ENCODE results near the gene AEN. TPM values are rescaled to one million over a fixed set of nuclear protein-coding genes. Genes with fewer than 3 reads are reported as not detected.

The AEN gene
- total RNA-seq, 1 experiment from 2014 or later: 67.6 TPM

- H3K27me3 Mint-ChIP-seq (ENCODE audit: insufficient read depth, unreplicated experiment): no peaks in the 10 kb centered on the region
- H3K4me1 Mint-ChIP-seq (ENCODE audit: insufficient read depth, unreplicated experiment): peaks cover 46% of the 10 kb centered on the region
- TF ChIP-seq, protein P1, sequence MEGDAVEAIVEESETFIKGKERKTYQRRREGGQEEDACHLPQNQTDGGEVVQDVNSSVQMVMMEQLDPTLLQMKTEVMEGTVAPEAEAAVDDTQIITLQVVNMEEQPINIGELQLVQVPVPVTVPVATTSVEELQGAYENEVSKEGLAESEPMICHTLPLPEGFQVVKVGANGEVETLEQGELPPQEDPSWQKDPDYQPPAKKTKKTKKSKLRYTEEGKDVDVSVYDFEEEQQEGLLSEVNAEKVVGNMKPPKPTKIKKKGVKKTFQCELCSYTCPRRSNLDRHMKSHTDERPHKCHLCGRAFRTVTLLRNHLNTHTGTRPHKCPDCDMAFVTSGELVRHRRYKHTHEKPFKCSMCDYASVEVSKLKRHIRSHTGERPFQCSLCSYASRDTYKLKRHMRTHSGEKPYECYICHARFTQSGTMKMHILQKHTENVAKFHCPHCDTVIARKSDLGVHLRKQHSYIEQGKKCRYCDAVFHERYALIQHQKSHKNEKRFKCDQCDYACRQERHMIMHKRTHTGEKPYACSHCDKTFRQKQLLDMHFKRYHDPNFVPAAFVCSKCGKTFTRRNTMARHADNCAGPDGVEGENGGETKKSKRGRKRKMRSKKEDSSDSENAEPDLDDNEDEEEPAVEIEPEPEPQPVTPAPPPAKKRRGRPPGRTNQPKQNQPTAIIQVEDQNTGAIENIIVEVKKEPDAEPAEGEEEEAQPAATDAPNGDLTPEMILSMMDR (IDR thresholded peaks at IDR 0.05; ENCODE audit: unreplicated experiment): no peak
- no peaks in the 10 kb centered on the region for H3K36me3 Mint-ChIP-seq (ENCODE audit: insufficient read depth, unreplicated experiment)
- no peaks in the 10 kb centered on the region for H3K9me3 Mint-ChIP-seq (ENCODE audit: unreplicated experiment)
- CTCF ChIA-PET: interaction anchor here (0.6 to 1.1 kb wide), 3 partner anchors 86 to 396 kb away, joined by 4 to 6 read pairs (median 4); no protein-coding TSS in a partner anchor
- intact Hi-C loops (cut with micrococcal nuclease): no loop called here
- no peak overlapping the region for H3K4me3 Mint-ChIP-seq (ENCODE audit: unreplicated experiment)
- no peak overlapping the region for H3K27ac Mint-ChIP-seq (ENCODE audit: low read depth, unreplicated experiment)
- no peak for DNase-seq (ENCODE audit: unreplicated experiment)
- POLR2A ChIA-PET: interaction anchor here (1.0 to 1.9 kb wide), 2 partner anchors 22 to 362 kb away, joined by 4 to 6 read pairs; partner anchors contain the start of gene ISG20
- no TSS peak for BruUV-seq (replicated peaks)
Observed at GRCh38 chr15:88661041-88661700, 40.0 kb downstream of the AEN start.

DNA sequence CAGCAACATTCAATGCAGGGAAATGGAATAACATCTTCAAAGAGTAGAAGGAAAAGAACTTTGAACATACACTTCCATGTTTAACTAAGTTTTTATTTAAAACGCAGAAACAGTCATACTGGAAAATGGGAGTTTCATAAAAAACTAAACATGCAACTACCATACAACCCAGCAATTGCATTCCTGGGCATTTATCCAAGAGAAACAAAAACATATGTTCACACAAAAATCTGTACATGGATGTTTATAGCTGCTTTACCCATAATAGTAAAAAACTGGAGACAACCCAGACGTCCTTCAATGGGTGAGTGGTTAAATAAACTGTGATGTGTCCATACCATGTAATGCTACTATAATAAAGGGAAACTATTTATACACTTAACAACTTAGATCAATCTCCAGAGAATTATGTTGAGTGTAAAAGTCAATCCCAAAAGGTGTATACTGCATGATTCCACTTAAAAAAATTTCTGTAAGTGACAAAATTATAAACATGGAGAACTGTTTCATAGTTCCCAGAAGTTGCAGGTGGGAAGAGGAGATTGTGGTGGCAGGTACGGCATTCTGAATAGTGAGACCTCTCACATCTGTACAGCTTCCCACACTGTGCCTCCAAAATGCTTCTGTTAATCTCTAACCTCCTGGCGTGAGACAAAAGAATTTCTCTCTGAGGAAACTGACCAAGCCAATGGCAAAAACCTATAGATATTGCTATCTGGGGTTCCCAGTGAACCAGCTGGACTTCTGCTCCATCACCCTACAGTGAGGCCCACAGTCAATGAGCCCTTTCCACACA, 40.8 kb downstream of the AEN start:
- no TSS peak for BruUV-seq (replicated peaks)
- H3K9me3 Mint-ChIP-seq (ENCODE audit: unreplicated experiment): no peaks in the 10 kb centered on the region
- H3K4me3 Mint-ChIP-seq (ENCODE audit: unreplicated experiment): no peak overlapping the region
- H3K36me3 Mint-ChIP-seq (ENCODE audit: insufficient read depth, unreplicated experiment): no peaks in the 10 kb centered on the region
- H3K27ac Mint-ChIP-seq (ENCODE audit: low read depth, unreplicated experiment): no peak overlapping the region
- CTCF ChIA-PET: interaction anchor here (0.6 to 1.1 kb wide), 3 partner anchors 86 to 396 kb away, joined by 4 to 6 read pairs (median 4); no protein-coding TSS in a partner anchor
- POLR2A ChIA-PET: interaction anchor here (1.9 kb wide), 1 partner anchor 23 kb away, joined by 6 read pairs; the partner anchor contains the start of gene ISG20
- TF ChIP-seq, protein P1 (IDR thresholded peaks at IDR 0.05; ENCODE audit: unreplicated experiment): no peak
- H3K4me1 Mint-ChIP-seq (ENCODE audit: insufficient read depth, unreplicated experiment): peaks cover 46% of the 10 kb centered on the region
- DNase-seq (ENCODE audit: unreplicated experiment): no peak
- intact Hi-C loops (cut with micrococcal nuclease): no loop called here
- H3K27me3 Mint-ChIP-seq (ENCODE audit: insufficient read depth, unreplicated experiment): no peaks in the 10 kb centered on the region

- H3K4me1 Mint-ChIP-seq (ENCODE audit: insufficient read depth, unreplicated experiment): peaks cover 36% of the 10 kb centered on the region
- no peak overlapping the region for H3K4me3 Mint-ChIP-seq (ENCODE audit: unreplicated experiment)
- ChIA-PET POLR2A (no interaction called here), CTCF (interaction anchor here (0.7 to 1.2 kb wide), 2 partner anchors 12 to 217 kb away, joined by 3 read pairs; no protein-coding TSS in a partner anchor)
- no peaks in the 10 kb centered on the region for H3K9me3 Mint-ChIP-seq (ENCODE audit: unreplicated experiment)
- H3K36me3 Mint-ChIP-seq (ENCODE audit: insufficient read depth, unreplicated experiment): no peaks in the 10 kb centered on the region
- peaks cover 1% of the 10 kb centered on the region for H3K27me3 Mint-ChIP-seq (ENCODE audit: insufficient read depth, unreplicated experiment)
- intact Hi-C loops (cut with micrococcal nuclease): no loop called here
- TF ChIP-seq, protein P1 (IDR thresholded peaks at IDR 0.05; ENCODE audit: unreplicated experiment): no peak
- DNase-seq (ENCODE audit: unreplicated experiment): peak; percentile 87
- H3K27ac Mint-ChIP-seq (ENCODE audit: low read depth, unreplicated experiment): no peak overlapping the region
- BruUV-seq (replicated peaks): no TSS peak
Observed at GRCh38 chr15:88663141-88663621, 42.0 kb downstream of the AEN start.
